NCI-H1048 (cell line): ENCODE data around the gene UBL5.
"Not testable (repeated sequence)": the region's sequence is repeated elsewhere in the genome, so short reads cannot be mapped to it uniquely, and the experiment has no call there.

Experiments used
- DNase-seq: peaks from one replicate; lab custom pipeline; 2025; lab: John Stamatoyannopoulos, UW

UBL5 gene

GRCh38 chr19:9818175-9818733, 9.5 kb upstream of the UBL5 start:
- no peak for DNase-seq

GRCh38 chr19:9818734-9819595, 8.8 kb upstream of the UBL5 start, which contains the start of gene FBXL12:
Gene FBXL12 (minus strand): TSS chr19:9819079. CDS start chr19:9818813, 266 bp downstream.
- peak; percentile 99 for DNase-seq

GRCh38 chr19:9819596-9819909, 8.2 kb upstream of the UBL5 start:
- DNase-seq, result no peak

- DNase-seq, result not testable (repeated sequence)
Measured at GRCh38 chr19:9820034-9820433, 7.7 kb upstream of the UBL5 start.

- no peak for DNase-seq
Measured at GRCh38 chr19:9823816-9824215, 3.9 kb upstream of the UBL5 start.

GRCh38 chr19:9828551-9829063, 889 bp downstream of the UBL5 start:
- DNase-seq, result no peak

GRCh38 chr19:9834307-9834725, 6.6 kb downstream of the UBL5 start:
- DNase-seq, result no peak

- peak; percentile 97 for DNase-seq
Measured at GRCh38 chr19:9834726-9835506, 7.2 kb downstream of the UBL5 start, which contains the start of gene PIN1. Gene PIN1 (plus strand): TSS chr19:9835318. CDS start chr19:9835345, 27 bp downstream.

GRCh38 chr19:9835507-9835949, 7.8 kb downstream of the UBL5 start:
- no peak for DNase-seq

GRCh38 chr19:9836021-9836420, 8.3 kb downstream of the UBL5 start:
- DNase-seq, result no peak

- no peak for DNase-seq
Measured at GRCh38 chr19:9838324-9838723, 10.6 kb downstream of the UBL5 start.

- no peak for DNase-seq
Measured at GRCh38 chr19:9839415-9839814, 11.7 kb downstream of the UBL5 start.

- DNase-seq, result no peak
Measured at GRCh38 chr19:9842834-9843625, 15.3 kb downstream of the UBL5 start.

GRCh38 chr19:9843626-9844273, 16.0 kb downstream of the UBL5 start:
- DNase-seq, result not testable (repeated sequence)

- DNase-seq, result no peak
Measured at GRCh38 chr19:9847087-9847671, 19.5 kb downstream of the UBL5 start.

- DNase-seq, result no peak
Measured at GRCh38 chr19:9848060-9848459, 20.3 kb downstream of the UBL5 start.

GRCh38 chr19:9848762-9849161, 21.0 kb downstream of the UBL5 start:
- no peak for DNase-seq

GRCh38 chr19:9849791-9850190, 22.1 kb downstream of the UBL5 start:
- DNase-seq, result no peak

GRCh38 chr19:9850235-9850959, 22.7 kb downstream of the UBL5 start:
- DNase-seq, result no peak

- no peak for DNase-seq
Measured at GRCh38 chr19:9854282-9854846, 26.6 kb downstream of the UBL5 start.
